Measurements from ENCODE around the gene GSTP1. TPM values are rescaled to one million over a fixed set of nuclear protein-coding genes. Genes with fewer than 3 reads are reported as not detected.
A peak's percentile ranks its signal among the peaks of the same experiment; 100 is the strongest.

Gene GSTP1
- total and polyA plus RNA-seq, 2 of the 8 experiments (the other 6 are each of a cell fraction or from before 2014, with no cell fraction given), result 1,454 to 3,329 TPM

GRCh38 chr11:67626970-67627369, 43.4 kb downstream of the GSTP1 start:
- Histone ChIP-seq H3K4me3 (ENCODE audit: extremely low read depth in 1 of 4, insufficient read depth in 2 of 4, low read depth in 3 of 4, low read length in 4 of 4) (no peak overlapping the region), H3K23ac (ENCODE audit: insufficient read length) (no peak overlapping the region), H4K91ac (replicated peaks; ENCODE audit: insufficient read length, low read length) (no peak overlapping the region), H3K27ac (ENCODE audit: low read depth, low read length) (peak overlapping the region; percentile 24; the same call in 1 of the 2 replicates), H2AFZ (ENCODE audit: low read length) (no peak overlapping the region), H2AK5ac (ENCODE audit: low read depth, low read length) (no peak overlapping the region), H3K23me2 (ENCODE audit: low read depth, low read length) (peaks cover 2% of the 10 kb centered on the region; the same call in 1 of the 2 replicates), H3K14ac (ENCODE audit: insufficient read length) (no peak overlapping the region), H2BK5ac (ENCODE audit: low read depth, low read length) (peak overlapping the region; percentile 20; the same call in 1 of the 2 replicates), H3K4me2 (ENCODE audit: insufficient read depth in 1 of 2, low read depth in 2 of 2, low read length in 2 of 2) (no peak overlapping the region), H3K56ac (replicated peaks; ENCODE audit: insufficient read length, low read depth, low read length) (no peak overlapping the region), H4K20me1 (replicated peaks in 1 of 2; ENCODE audit: control insufficient read depth in 1 of 2, insufficient read depth in 2 of 2, low read length in 2 of 2) (no peaks in the 10 kb centered on the region), H3K4me1 (replicated peaks in 1 of 4; ENCODE audit: control insufficient read depth in 3 of 4, insufficient read depth in 4 of 4, low read length in 3 of 4) (peaks cover 0 to 21% (median 16%) of the 10 kb centered on the region in 4 experiments; a peak in 6 of 7 replicates), H3K36me3 (ENCODE audit: control insufficient read depth in 2 of 4, insufficient read depth in 4 of 4, low read length in 3 of 4) (peaks cover 0 to 7% (median 0%) of the 10 kb centered on the region in 4 experiments; a peak in 1 of 8 replicates), H3K27me3 (replicated peaks in 1 of 4; ENCODE audit: control insufficient read depth in 3 of 4, extremely low read depth in 1 of 4, insufficient read depth in 3 of 4, low read length in 3 of 4) (no peaks in the 10 kb centered on the region), H2BK20ac (ENCODE audit: low read length) (no peak overlapping the region), H3K18ac (ENCODE audit: extremely low read depth, low read length) (no peak overlapping the region), H3K4ac (replicated peaks; ENCODE audit: insufficient read length, low read depth, low read length) (no peak overlapping the region), H4K5ac (ENCODE audit: insufficient read length, low read depth, low read length) (no peak overlapping the region), H2BK15ac (ENCODE audit: low read length) (no peak overlapping the region), H4K8ac (ENCODE audit: extremely low read depth, insufficient read depth, low read length) (no peak overlapping the region), H2BK12ac (ENCODE audit: low read depth, low read length) (no peak overlapping the region), H3K79me1 (ENCODE audit: low read depth, low read length) (no peaks in the 10 kb centered on the region), H3K9ac (replicated peaks in 1 of 4; ENCODE audit: extremely low read depth in 1 of 4, low read depth in 3 of 4, low read length in 3 of 4) (no peak overlapping the region), H3K79me2 (ENCODE audit: control insufficient read depth in 1 of 2, insufficient read depth in 2 of 2, low read length in 2 of 2) (no peaks in the 10 kb centered on the region; a peak in 1 of 4 replicates), H3K9me3 (ENCODE audit: insufficient read depth in 2 of 2, low read depth in 1 of 2, low read length in 1 of 2) (no peaks in the 10 kb centered on the region), H2BK120ac (replicated peaks; ENCODE audit: low read depth, low read length) (no peak overlapping the region)
- CTCF ChIA-PET (ENCODE audit: partially characterized antibody), result interaction anchor here (0.7 to 10.1 kb wide), 6 partner anchors 12 to 86 kb away, joined by 3 to 117 read pairs (median 12); partner anchors contain the start of gene TBX10
- WGBS, 2 experiments (ENCODE audit: extremely low coverage in 1 of 2, insufficient coverage in 1 of 2, insufficient read length in 1 of 2, insufficient replicate concordance in 2 of 2, low coverage in 1 of 2, low lambda C conversion rate in 2 of 2, missing lambda C conversion rate in 1 of 2), result 74% methylated on average over 10 of the region's 10 CpGs; no CpG with 5 or more reads in 1 of the 2 experiments
- POLR2A ChIA-PET (ENCODE audit: partially characterized antibody), result interaction anchor here (0.6 to 11.7 kb wide), 9 partner anchors 10 to 257 kb away, joined by 3 to 194 read pairs (median 3); partner anchors contain the start of gene GSTP1
- DNase-seq (ENCODE audit: low read depth in 1 of 2, low spot score in 2 of 2), result no peak
- no peak for FAIRE-seq
- TF ChIP-seq SP4 (IDR thresholded peaks at IDR 0.05; ENCODE audit: low read length), result no peak
- TF ChIP-seq SUZ12 (IDR thresholded peaks at IDR 0.05; ENCODE audit: low read length), result no peak
- TF ChIP-seq POLR2AphosphoS5 (IDR thresholded peaks at IDR 0.05; ENCODE audit: low read depth, low read length), result peak; percentile 27; the same call in 1 of the 2 replicates
- TF ChIP-seq RAD21 (IDR thresholded peaks at IDR 0.05 in 1 of 2, conservative IDR thresholded peaks at IDR 0.05 in 1 of 2; ENCODE audit: low read depth in 2 of 2, low read length in 2 of 2), result no peak
- peak; percentile 51; the same call in 1 of the 2 replicates for TF ChIP-seq MAX (IDR thresholded peaks at IDR 0.05)
- peak; percentile 54; the same call in 1 of the 2 replicates for TF ChIP-seq USF2 (IDR thresholded peaks at IDR 0.05; ENCODE audit: low read length)
- TF ChIP-seq POLR2A (IDR thresholded peaks at IDR 0.05; ENCODE audit: control extremely low read depth in 1 of 2, low read depth in 2 of 2, low read length in 2 of 2), result peak in 1 of 2 experiments; percentile 12; a peak in 1 of 3 replicates
- 0 out of 2 replicates have a peak, but pooled peaks have one; percentile 47 for TF ChIP-seq E2F6 (IDR thresholded peaks at IDR 0.05)
